ENCODE measurements around the gene U2AF1L4. TPM values are rescaled to one million over a fixed set of nuclear protein-coding genes. Genes with fewer than 3 reads are reported as not detected.

The U2AF1L4 gene
- total RNA-seq, 1 experiment from 2014 or later: 24.6 TPM

- POLR2A ChIA-PET: no interaction called here
- H3K4me3 Mint-ChIP-seq (ENCODE audit: unreplicated experiment): peak overlapping the region; percentile 93
Measured at GRCh38 chr19:35746531-35746930, 1.3 kb upstream of the U2AF1L4 start.

DNA sequence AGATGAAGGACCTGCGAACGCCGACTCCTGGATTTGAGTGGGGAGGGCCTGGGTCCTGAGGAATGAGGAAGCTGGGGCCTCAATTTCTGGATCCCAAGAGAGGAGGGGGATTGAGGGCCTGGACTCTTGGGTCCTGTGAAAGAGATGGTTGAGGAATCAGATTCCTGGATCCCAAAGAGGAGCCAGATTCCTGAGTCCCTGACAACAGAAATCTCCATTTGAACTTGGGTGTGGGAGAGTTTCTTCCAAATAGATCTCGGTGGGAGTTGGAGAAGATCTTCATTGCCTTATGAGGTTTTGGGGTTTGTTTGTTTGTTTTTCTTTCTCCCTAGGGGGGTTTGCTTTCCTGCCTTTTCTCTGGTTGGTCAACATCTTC, 857 bp upstream of the U2AF1L4 start:
- no peaks in the 10 kb centered on the region for H3K27me3 Mint-ChIP-seq (ENCODE audit: insufficient read depth, unreplicated experiment)
- no peaks in the 10 kb centered on the region for H3K9me3 ChIP-seq
- CTCF ChIA-PET: interaction anchor here (1.4 to 1.9 kb wide), 4 partner anchors 9 to 185 kb away, joined by 6 to 12 read pairs (median 8); no protein-coding TSS in a partner anchor
- H3K4me1 Mint-ChIP-seq (ENCODE audit: low read depth, unreplicated experiment): peaks cover 23% of the 10 kb centered on the region
- H3K4me3 Mint-ChIP-seq (ENCODE audit: unreplicated experiment): peak overlapping the region; percentile 93
- no peaks in the 10 kb centered on the region for H3K27me3 ChIP-seq (replicated peaks; ENCODE audit: control insufficient read depth, insufficient read depth, low read length)
- no TSS peak for BruUV-seq (replicated peaks)
- intact Hi-C loops (cut with micrococcal nuclease; ENCODE audit: unreplicated experiment): no loop called here
- TF ChIP-seq, protein P1, sequence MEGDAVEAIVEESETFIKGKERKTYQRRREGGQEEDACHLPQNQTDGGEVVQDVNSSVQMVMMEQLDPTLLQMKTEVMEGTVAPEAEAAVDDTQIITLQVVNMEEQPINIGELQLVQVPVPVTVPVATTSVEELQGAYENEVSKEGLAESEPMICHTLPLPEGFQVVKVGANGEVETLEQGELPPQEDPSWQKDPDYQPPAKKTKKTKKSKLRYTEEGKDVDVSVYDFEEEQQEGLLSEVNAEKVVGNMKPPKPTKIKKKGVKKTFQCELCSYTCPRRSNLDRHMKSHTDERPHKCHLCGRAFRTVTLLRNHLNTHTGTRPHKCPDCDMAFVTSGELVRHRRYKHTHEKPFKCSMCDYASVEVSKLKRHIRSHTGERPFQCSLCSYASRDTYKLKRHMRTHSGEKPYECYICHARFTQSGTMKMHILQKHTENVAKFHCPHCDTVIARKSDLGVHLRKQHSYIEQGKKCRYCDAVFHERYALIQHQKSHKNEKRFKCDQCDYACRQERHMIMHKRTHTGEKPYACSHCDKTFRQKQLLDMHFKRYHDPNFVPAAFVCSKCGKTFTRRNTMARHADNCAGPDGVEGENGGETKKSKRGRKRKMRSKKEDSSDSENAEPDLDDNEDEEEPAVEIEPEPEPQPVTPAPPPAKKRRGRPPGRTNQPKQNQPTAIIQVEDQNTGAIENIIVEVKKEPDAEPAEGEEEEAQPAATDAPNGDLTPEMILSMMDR (IDR thresholded peaks at IDR 0.05; ENCODE audit: insufficient read depth in 1 of 2, low read depth in 1 of 2, low read length in 1 of 2, severe bottlenecking in 1 of 2, unreplicated experiment in 1 of 2): no peak
- POLR2A ChIA-PET: interaction anchor here (0.7 to 1.0 kb wide), 3 partner anchors 11 to 268 kb away, joined by 3 to 14 read pairs (median 3); partner anchors contain the start of gene ALKBH6
- no peaks in the 10 kb centered on the region for H3K36me3 ChIP-seq (ENCODE audit: control insufficient read depth, insufficient read depth, low read length)
- peak overlapping the region; percentile 48 for H3K4me3 ChIP-seq (ENCODE audit: low read depth, low read length)
- H3K36me3 Mint-ChIP-seq (ENCODE audit: insufficient read depth, unreplicated experiment): peaks cover 55% of the 10 kb centered on the region
- no peaks in the 10 kb centered on the region for H3K9me3 Mint-ChIP-seq (ENCODE audit: unreplicated experiment)
- DNase-seq: no peak
- H3K27ac Mint-ChIP-seq (ENCODE audit: unreplicated experiment): peak overlapping the region; percentile 98
- H3K4me1 ChIP-seq: peaks cover 7% of the 10 kb centered on the region

More at GRCh38 chr19:35746531-35746930, 1.3 kb upstream of the U2AF1L4 start:
- CTCF ChIA-PET: interaction anchor here (0.7 to 1.6 kb wide), 3 partner anchors 10 to 476 kb away, joined by 6 to 12 read pairs (median 6); no protein-coding TSS in a partner anchor
- Histone ChIP-seq H3K4me3 (ENCODE audit: low read depth, low read length) (no peak overlapping the region; the same call in 1 of the 2 replicates), H3K4me1 (peaks cover 7% of the 10 kb centered on the region), H3K36me3 (ENCODE audit: control insufficient read depth, insufficient read depth, low read length) (no peaks in the 10 kb centered on the region), H3K27me3 (replicated peaks; ENCODE audit: control insufficient read depth, insufficient read depth, low read length) (no peaks in the 10 kb centered on the region), H3K9me3 (no peaks in the 10 kb centered on the region)
- H3K27ac Mint-ChIP-seq (ENCODE audit: unreplicated experiment): peak overlapping the region; percentile 98
- intact Hi-C loops (cut with micrococcal nuclease; ENCODE audit: unreplicated experiment): no loop called here
- TF ChIP-seq, protein P1 (IDR thresholded peaks at IDR 0.05; ENCODE audit: insufficient read depth in 1 of 2, low read depth in 1 of 2, low read length in 1 of 2, severe bottlenecking in 1 of 2, unreplicated experiment in 1 of 2): no peak
- no TSS peak for BruUV-seq (replicated peaks)
- peaks cover 54% of the 10 kb centered on the region for H3K36me3 Mint-ChIP-seq (ENCODE audit: insufficient read depth, unreplicated experiment)
- H3K9me3 Mint-ChIP-seq (ENCODE audit: unreplicated experiment): no peaks in the 10 kb centered on the region
- no peak for DNase-seq
- no peaks in the 10 kb centered on the region for H3K27me3 Mint-ChIP-seq (ENCODE audit: insufficient read depth, unreplicated experiment)
- H3K4me1 Mint-ChIP-seq (ENCODE audit: low read depth, unreplicated experiment): peaks cover 23% of the 10 kb centered on the region

GRCh38 chr19:35744430-35745327, 539 bp downstream of the U2AF1L4 start:
- H3K4me1 ChIP-seq: peaks cover 10% of the 10 kb centered on the region
- POLR2A ChIA-PET: interaction anchor here (0.5 to 1.0 kb wide), 7 partner anchors 8 to 269 kb away, joined by 3 to 19 read pairs (median 4); partner anchors contain the start of genes ALKBH6 and SYNE4
- H3K27me3 Mint-ChIP-seq (ENCODE audit: insufficient read depth, unreplicated experiment): no peaks in the 10 kb centered on the region
- peaks cover 60% of the 10 kb centered on the region for H3K36me3 Mint-ChIP-seq (ENCODE audit: insufficient read depth, unreplicated experiment)
- intact Hi-C loops (cut with micrococcal nuclease; ENCODE audit: unreplicated experiment): loop anchor here (1.0 to 2.0 kb wide), 2 partner anchors 76 to 187 kb away; no protein-coding TSS in a partner anchor
- DNase-seq: peak; percentile 97 to 98
- no peaks in the 10 kb centered on the region for H3K9me3 Mint-ChIP-seq (ENCODE audit: unreplicated experiment)
- TSS peak; percentile 81 for BruUV-seq (replicated peaks)
- H3K4me1 Mint-ChIP-seq (ENCODE audit: low read depth, unreplicated experiment): peaks cover 26% of the 10 kb centered on the region
- peak overlapping the region; percentile 98 for H3K27ac Mint-ChIP-seq (ENCODE audit: unreplicated experiment)
- TF ChIP-seq, protein P1 (IDR thresholded peaks at IDR 0.05; ENCODE audit: insufficient read depth in 1 of 2, low read depth in 1 of 2, low read length in 1 of 2, severe bottlenecking in 1 of 2, unreplicated experiment in 1 of 2): peak; percentile 36 to 55
- no peaks in the 10 kb centered on the region for H3K9me3 ChIP-seq
- no peaks in the 10 kb centered on the region for H3K27me3 ChIP-seq (replicated peaks; ENCODE audit: control insufficient read depth, insufficient read depth, low read length)
- peak overlapping the region; percentile 93 for H3K4me3 Mint-ChIP-seq (ENCODE audit: unreplicated experiment)
- no peaks in the 10 kb centered on the region for H3K36me3 ChIP-seq (ENCODE audit: control insufficient read depth, insufficient read depth, low read length)
- H3K4me3 ChIP-seq (ENCODE audit: low read depth, low read length): peak overlapping the region; percentile 81
- CTCF ChIA-PET: interaction anchor here (0.7 to 1.9 kb wide), 6 partner anchors 8 to 234 kb away, joined by 4 to 12 read pairs (median 6); no protein-coding TSS in a partner anchor

All from Caco-2 (cell line).